NCI-H2029 (cell line): Measurements from ENCODE around the gene C20orf96.

Experiments
- DNase-seq: peaks from one replicate; lab custom pipeline; 2025; lab: John Stamatoyannopoulos, UW

C20orf96 gene

GRCh38 chr20:312067-312466 lies 21.5 kb upstream of the C20orf96 start:
- no peak for DNase-seq

- DNase-seq, result no peak
Observed at GRCh38 chr20:311609-312008, 21.1 kb upstream of the C20orf96 start.

GRCh38 chr20:310645-311044 lies 20.1 kb upstream of the C20orf96 start:
- DNase-seq, result no peak

DNA sequence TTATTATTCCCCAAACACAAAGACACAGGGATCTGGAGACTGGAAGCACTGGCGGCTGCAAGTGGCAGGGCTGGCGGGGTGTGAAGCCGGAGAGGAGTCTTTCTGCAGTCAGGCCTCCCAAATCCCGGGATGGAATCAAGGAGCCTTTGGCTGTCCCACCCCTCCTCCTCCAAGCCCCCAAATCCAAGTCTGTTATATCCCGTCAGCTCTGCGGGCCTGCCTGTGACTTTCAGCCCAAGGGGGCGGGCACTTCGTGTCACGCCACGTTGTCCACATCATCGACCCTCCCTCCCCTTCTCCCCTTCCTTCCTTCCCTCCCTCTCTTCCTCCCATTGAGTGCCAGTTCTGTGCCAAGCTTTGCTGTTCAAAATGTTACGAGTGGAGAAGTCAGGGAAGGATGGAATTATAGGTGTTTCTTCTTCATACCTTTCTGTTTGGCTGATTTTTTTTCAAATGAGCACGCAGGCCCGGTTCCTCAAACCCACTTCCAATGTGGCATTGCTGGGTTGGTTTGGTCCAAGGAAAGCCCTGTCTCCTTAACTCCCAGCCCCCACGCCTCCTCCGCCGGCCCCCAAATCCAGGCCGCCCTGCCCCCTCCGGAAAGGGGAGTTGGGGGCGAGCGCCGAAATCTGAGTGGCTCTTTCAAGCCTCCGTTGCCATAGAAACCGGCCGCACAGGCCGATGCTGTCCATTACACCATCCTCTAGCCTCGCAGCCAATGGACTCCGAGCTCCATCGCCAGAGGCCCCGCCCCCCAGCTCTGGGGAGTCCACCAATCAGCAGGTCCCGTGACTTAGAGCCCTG lies 19.5 kb upstream of the C20orf96 start:
- peak; percentile 98 for DNase-seq

- DNase-seq, result no peak
Observed at GRCh38 chr20:309306-309840, 18.8 kb upstream of the C20orf96 start.

DNA sequence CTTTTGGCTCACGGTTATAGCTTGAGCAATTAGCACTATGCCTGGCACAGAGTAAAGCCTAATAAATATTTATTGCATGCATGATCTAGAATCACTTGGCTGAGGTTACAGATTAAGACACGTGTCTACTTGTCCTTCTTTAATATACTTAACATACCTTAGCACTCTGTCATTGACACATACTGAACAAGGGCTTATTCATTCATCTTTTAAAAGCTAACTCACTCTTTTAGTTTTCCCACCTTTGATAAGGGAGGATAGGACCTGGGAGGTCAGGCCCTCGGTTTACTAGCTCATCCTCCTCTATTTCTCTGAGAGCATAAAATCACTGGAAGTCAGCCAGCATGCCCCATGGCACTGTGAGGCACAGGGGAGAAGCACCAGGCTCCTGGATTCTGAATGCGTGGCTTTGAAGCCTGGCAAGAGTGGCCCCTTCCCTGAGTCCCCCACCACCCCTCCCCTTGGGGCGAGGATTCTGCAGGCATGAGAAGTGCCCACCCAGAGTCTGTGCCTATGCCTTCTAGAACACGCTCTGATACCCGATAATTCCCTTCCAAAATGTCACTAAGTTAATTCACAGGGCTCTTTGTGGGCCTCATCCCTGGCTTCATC lies 18.0 kb upstream of the C20orf96 start:
- no peak for DNase-seq

DNA sequence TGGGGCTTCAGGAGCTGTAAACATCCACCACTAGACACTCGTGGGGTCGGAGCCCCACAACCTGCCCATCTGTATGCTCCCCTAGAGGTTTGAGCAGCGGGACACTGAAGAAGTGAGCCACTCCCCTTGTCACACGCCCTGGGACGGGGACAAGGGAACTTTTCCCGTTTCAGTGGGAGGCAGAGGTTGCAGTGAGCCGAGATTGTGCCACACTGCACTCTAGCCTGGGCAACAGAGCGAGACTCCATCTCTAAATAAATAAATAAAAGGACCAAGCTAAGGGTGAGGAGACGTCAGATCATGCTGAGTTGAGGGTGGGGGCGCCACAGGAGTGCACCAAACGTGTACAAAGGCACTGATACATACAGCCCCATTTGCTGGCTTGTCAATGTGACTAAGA lies 15.2 kb upstream of the C20orf96 start:
- no peak for DNase-seq

DNA sequence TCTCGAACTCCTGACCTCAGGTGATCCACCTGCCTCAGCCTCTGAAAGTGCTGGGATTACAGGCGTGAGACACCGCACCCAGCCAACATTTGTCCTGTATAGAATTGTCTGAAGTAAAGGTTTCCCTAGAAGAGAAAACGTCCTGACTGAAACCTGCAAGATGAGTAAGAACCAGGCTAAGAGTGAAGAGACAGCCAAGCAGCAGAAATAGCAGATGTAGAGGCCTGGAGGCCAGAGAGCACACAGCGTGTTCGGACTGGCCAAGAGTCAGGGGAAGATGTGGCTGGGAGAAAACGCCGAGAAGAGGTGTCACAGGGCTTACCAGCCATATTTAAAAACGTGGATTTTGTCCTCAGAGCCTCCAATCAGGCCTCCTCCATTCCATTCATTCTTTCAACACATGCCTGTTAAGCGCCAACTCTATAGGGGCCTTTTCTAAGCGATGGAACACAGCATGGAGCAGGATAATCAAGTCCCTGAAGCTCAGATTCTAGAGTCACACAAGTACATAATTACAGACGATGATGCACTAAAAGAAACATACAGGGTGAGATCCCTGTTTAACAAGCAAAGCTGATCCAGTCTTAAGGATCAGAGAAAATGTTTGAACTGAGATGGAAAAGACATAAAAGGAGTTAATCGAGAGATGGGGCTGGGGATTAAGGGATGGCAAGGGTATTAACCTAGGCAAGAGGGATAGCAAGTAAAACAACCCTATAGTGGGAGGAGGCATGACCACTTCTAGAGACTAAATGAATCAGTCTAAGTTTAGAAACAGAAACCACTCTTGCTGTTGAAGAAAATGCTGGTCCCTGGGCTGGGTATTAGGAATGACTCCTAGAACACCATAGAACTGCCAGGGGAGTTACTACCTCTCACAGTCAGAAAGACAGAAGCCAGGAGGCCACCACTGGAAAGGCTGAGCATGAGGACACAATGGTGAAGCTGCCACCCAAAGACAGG lies 11.6 kb upstream of the C20orf96 start:
- no peak for DNase-seq

- DNase-seq, result no peak
Observed at GRCh38 chr20:300345-300990, 9.9 kb upstream of the C20orf96 start.

DNA sequence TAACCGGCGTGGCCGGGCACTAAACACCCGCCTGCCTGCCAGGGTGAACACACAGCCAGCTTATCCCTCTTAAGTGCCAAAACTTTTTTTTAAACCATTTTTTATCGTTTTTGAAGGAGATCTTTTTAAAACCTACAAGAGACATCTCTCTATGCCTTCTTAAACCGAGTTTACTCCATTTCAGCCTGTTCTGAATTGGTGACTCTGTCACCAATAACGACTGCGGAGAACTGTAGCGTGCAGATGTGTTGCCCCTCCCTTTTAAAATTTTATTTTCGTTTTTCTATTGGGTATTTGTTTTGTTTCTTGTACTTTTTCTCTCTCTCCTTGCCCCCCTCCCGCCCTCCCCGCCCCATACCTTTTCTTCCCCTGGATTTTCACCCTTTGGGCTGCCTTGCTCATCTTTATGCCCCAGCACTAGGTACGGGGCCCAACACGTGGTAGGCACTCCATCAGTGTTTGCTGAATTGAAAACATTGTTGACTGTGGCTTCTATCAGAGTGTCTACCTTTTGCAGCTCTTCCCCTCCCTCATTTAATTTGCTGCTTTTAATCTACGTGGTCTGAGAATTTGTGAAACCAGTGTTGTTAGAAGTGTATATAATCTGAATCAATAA lies 8.3 kb upstream of the C20orf96 start:
- DNase-seq, result no peak

DNA sequence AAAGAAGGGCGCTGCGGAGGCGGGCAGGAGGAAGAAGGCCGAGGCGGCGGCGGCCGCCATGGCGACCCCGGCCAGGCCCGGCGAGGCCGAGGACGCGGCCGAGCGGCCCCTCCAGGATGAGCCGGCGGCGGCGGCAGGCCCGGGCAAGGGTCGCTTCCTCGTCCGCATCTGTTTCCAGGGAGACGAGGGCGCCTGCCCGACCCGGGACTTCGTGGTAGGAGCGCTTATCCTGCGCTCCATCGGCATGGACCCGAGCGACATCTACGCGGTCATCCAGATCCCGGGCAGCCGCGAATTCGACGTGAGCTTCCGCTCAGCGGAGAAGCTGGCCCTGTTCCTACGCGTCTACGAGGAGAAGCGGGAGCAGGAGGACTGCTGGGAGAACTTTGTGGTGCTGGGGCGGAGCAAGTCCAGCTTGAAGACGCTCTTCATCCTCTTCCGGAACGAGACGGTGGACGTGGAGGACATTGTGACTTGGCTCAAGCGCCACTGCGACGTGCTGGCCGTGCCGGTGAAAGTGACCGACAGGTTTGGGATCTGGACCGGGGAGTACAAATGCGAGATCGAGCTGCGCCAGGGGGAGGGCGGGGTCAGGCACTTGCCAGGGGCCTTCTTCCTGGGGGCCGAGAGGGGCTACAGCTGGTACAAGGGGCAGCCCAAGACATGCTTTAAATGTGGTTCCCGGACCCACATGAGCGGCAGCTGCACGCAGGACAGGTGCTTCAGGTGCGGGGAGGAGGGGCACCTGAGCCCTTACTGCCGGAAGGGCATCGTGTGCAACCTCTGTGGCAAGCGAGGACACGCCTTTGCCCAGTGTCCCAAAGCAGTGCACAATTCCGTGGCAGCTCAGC lies 7.6 kb upstream of the C20orf96 start:
- DNase-seq, result peak; percentile 75

- peak; percentile 91 for DNase-seq
Observed at GRCh38 chr20:297098-297924, 6.8 kb upstream of the C20orf96 start, which contains the start of gene ZCCHC3. Gene ZCCHC3, plus strand, starts transcription at chr20:297570. Its CDS starts 17 bp downstream, at chr20:297587.

- no peak for DNase-seq
Observed at GRCh38 chr20:295804-296203, 5.3 kb upstream of the C20orf96 start.

DNA sequence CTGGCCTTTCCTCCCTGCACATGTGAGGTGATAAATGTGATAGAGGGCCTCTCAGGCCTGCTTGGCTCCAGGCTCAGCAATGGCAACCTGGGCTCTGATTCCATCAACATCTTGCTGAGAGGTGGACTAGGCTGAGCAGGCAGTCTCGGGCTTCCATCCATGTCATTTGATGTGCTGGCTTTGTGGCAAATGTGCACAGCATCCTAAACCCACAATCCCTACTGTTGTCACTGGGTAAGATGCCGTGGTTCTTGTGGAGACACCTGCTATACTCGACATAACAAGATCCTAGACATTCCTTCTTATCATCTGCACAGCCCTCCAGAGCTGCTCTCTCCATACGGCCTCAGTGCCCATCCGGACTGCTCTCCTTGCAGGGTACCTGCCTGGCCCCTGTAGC lies 4.1 kb upstream of the C20orf96 start:
- no peak for DNase-seq

DNA sequence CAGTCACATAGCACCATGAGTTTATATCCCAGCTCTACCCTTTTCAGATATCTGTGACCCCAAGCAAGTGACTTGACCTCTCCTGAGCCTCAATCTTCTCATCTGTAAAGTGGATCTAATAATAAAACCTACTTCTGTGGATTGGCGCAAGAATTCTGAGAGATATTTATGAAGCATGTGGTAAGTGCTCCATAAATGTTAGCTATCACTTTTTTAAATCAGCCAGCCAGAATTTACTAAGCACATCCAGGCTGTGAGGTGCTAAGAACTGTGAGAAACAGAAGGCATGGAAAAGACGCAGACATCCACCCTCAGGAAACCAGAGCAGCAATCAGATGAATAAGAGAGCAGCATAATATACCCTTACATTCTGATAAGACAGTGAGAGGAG lies 862 bp downstream of the C20orf96 start:
- DNase-seq, result no peak

DNA sequence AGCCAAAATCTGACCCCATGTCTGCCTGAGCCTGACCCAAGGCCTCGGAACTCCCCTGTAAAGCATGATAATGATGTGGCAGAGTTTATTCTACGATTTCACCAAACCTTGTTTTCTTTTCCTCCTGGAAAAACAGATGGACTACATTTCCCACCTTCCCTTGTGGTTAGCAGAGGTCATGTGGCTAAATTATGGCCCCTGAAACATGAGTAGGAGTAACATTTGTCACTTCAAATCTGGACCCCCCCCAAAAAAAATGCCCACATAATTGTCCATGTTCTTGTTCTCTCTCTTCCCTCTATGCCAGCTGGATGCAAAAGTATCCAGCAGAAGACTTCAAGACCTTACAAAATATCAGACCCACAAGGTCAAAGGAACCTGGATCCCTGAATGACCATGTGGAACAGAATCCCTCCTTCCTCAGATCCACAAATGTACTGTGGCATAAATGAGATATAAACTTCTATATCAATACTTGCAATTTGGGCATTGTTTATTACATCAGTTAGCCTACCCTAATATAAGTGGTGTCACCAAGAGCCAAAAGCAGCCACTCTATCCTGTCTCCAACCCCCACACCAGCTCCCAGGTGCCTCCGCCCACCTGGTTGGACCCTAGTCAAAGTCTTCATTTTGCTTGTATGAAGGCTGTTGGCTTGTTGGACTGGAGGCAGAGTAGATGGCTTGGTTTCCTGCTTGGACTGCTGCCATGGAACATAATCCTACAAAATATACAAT lies 1.4 kb downstream of the C20orf96 start:
- peak; percentile 65 for DNase-seq

DNA sequence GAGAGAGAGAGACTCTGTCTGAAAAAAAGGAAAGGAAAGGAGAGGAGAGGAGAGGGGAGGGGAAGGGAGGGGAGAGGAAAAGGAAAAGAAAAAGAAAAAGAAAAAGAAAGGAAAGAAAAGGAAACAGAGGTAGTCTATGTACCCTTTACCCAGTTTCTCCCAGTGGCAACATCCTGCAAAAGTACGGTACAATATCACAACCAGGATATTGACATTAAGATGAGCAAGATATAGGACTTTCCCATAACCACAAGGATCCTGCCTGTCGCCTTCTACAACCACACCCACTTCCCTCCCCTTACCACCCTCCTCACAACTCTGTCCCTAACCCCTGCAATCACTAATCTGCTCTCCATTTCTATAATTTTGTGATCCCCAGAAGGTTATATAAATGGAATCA lies 4.0 kb downstream of the C20orf96 start:
- DNase-seq, result no peak

GRCh38 chr20:284172-284571 lies 6.4 kb downstream of the C20orf96 start:
- DNase-seq, result no peak
